ENCODE data around the gene NR1H4.
"Not testable (repeated sequence)": the region's sequence is repeated elsewhere in the genome, so short reads cannot be mapped to it uniquely, and the experiment has no call there.

Gene NR1H4

GRCh38 chr12:100473716-100474150 lies at the start of gene NR1H4:
NR1H4 (plus strand) TSS chr12:100473866; CDS start chr12:100493324, 19,458 bp downstream.
- H3K79me2 ChIP-seq (ENCODE audit: control insufficient read depth, insufficient read depth, low read length, unreplicated experiment) = no peaks in the 10 kb centered on the region
- no peak within 1 kb of the TSS for H3K4me3 ChIP-seq (ENCODE audit: low read depth, low read length)
- no peak within 1 kb of the TSS for H2AFZ ChIP-seq (ENCODE audit: low read length, unreplicated experiment)
- H3K27ac ChIP-seq (ENCODE audit: low read depth, low read length) = no peak within 1 kb of the TSS
- H3K4me1 ChIP-seq (ENCODE audit: control insufficient read depth, insufficient read depth, low read length, unreplicated experiment) = no peaks in the 10 kb centered on the region
- no peaks in the 10 kb centered on the region for H3K36me3 ChIP-seq (ENCODE audit: insufficient read depth, low read length)
- peaks cover 60% of the 10 kb centered on the region for H3K27me3 ChIP-seq (ENCODE audit: insufficient read depth, low read length)

GRCh38 chr12:100426145-100426544 lies 47.5 kb upstream of the NR1H4 start:
- Histone ChIP-seq H3K79me2 (ENCODE audit: control insufficient read depth, insufficient read depth, low read length, unreplicated experiment) (no peaks in the 10 kb centered on the region), H3K27me3 (ENCODE audit: insufficient read depth, low read length) (0 out of 2 replicates have a peak, but pooled peaks cover 15% of the 10 kb centered on the region), H3K36me3 (ENCODE audit: insufficient read depth, low read length) (no peaks in the 10 kb centered on the region), H3K4me3 (ENCODE audit: low read depth, low read length) (no peak overlapping the region), H3K27ac (ENCODE audit: low read depth, low read length) (no peak overlapping the region), H3K4me1 (ENCODE audit: control insufficient read depth, insufficient read depth, low read length, unreplicated experiment) (peaks cover 5% of the 10 kb centered on the region), H2AFZ (ENCODE audit: low read length, unreplicated experiment) (no peak overlapping the region)

GRCh38 chr12:100427078-100427477 lies 46.6 kb upstream of the NR1H4 start:
- Histone ChIP-seq H2AFZ (ENCODE audit: low read length, unreplicated experiment) (no peak overlapping the region), H3K79me2 (ENCODE audit: control insufficient read depth, insufficient read depth, low read length, unreplicated experiment) (no peaks in the 10 kb centered on the region), H3K4me1 (ENCODE audit: control insufficient read depth, insufficient read depth, low read length, unreplicated experiment) (peaks cover 5% of the 10 kb centered on the region), H3K27ac (ENCODE audit: low read depth, low read length) (no peak overlapping the region), H3K36me3 (ENCODE audit: insufficient read depth, low read length) (no peaks in the 10 kb centered on the region), H3K4me3 (ENCODE audit: low read depth, low read length) (no peak overlapping the region), H3K27me3 (ENCODE audit: insufficient read depth, low read length) (0 out of 2 replicates have a peak, but pooled peaks cover 11% of the 10 kb centered on the region)

GRCh38 chr12:100430251-100430650 lies 43.4 kb upstream of the NR1H4 start:
- H3K4me1 ChIP-seq (ENCODE audit: control insufficient read depth, insufficient read depth, low read length, unreplicated experiment); H3K27me3 ChIP-seq (ENCODE audit: insufficient read depth, low read length); H2AFZ ChIP-seq (ENCODE audit: low read length, unreplicated experiment); H3K27ac ChIP-seq (ENCODE audit: low read depth, low read length); H3K4me3 ChIP-seq (ENCODE audit: low read depth, low read length); H3K79me2 ChIP-seq (ENCODE audit: control insufficient read depth, insufficient read depth, low read length, unreplicated experiment); H3K36me3 ChIP-seq (ENCODE audit: insufficient read depth, low read length): not testable (repeated sequence)

- Histone ChIP-seq H3K4me1 (ENCODE audit: control insufficient read depth, insufficient read depth, low read length, unreplicated experiment) (no peaks in the 10 kb centered on the region), H3K27me3 (ENCODE audit: insufficient read depth, low read length) (no peaks in the 10 kb centered on the region), H3K79me2 (ENCODE audit: control insufficient read depth, insufficient read depth, low read length, unreplicated experiment) (no peaks in the 10 kb centered on the region), H3K4me3 (ENCODE audit: low read depth, low read length) (no peak overlapping the region), H2AFZ (ENCODE audit: low read length, unreplicated experiment) (no peak overlapping the region), H3K36me3 (ENCODE audit: insufficient read depth, low read length) (no peaks in the 10 kb centered on the region), H3K27ac (ENCODE audit: low read depth, low read length) (no peak overlapping the region)
These were observed 40.0 kb upstream of the NR1H4 start for GRCh38 chr12:100433701-100434100.

- no peak overlapping the region for H2AFZ ChIP-seq (ENCODE audit: low read length, unreplicated experiment)
- H3K79me2 ChIP-seq (ENCODE audit: control insufficient read depth, insufficient read depth, low read length, unreplicated experiment) = no peaks in the 10 kb centered on the region
- H3K27me3 ChIP-seq (ENCODE audit: insufficient read depth, low read length) = no peaks in the 10 kb centered on the region
- no peaks in the 10 kb centered on the region for H3K4me1 ChIP-seq (ENCODE audit: control insufficient read depth, insufficient read depth, low read length, unreplicated experiment)
- H3K36me3 ChIP-seq (ENCODE audit: insufficient read depth, low read length) = no peaks in the 10 kb centered on the region
- no peak overlapping the region for H3K4me3 ChIP-seq (ENCODE audit: low read depth, low read length)
- no peak overlapping the region for H3K27ac ChIP-seq (ENCODE audit: low read depth, low read length)
These were observed 39.5 kb upstream of the NR1H4 start for GRCh38 chr12:100434177-100434576.

GRCh38 chr12:100435957-100436356 lies 37.7 kb upstream of the NR1H4 start:
- H3K4me1 ChIP-seq (ENCODE audit: control insufficient read depth, insufficient read depth, low read length, unreplicated experiment) = no peaks in the 10 kb centered on the region
- peaks cover 9% of the 10 kb centered on the region for H3K27me3 ChIP-seq (ENCODE audit: insufficient read depth, low read length)
- no peaks in the 10 kb centered on the region for H3K79me2 ChIP-seq (ENCODE audit: control insufficient read depth, insufficient read depth, low read length, unreplicated experiment)
- H3K36me3 ChIP-seq (ENCODE audit: insufficient read depth, low read length) = no peaks in the 10 kb centered on the region
- H3K27ac ChIP-seq (ENCODE audit: low read depth, low read length) = no peak overlapping the region
- H3K4me3 ChIP-seq (ENCODE audit: low read depth, low read length) = no peak overlapping the region
- no peak overlapping the region for H2AFZ ChIP-seq (ENCODE audit: low read length, unreplicated experiment)

GRCh38 chr12:100437038-100437841 lies 36.4 kb upstream of the NR1H4 start:
- Histone ChIP-seq H3K36me3 (ENCODE audit: insufficient read depth, low read length) (no peaks in the 10 kb centered on the region), H3K27me3 (ENCODE audit: insufficient read depth, low read length) (peaks cover 16% of the 10 kb centered on the region), H3K79me2 (ENCODE audit: control insufficient read depth, insufficient read depth, low read length, unreplicated experiment) (no peaks in the 10 kb centered on the region), H3K27ac (ENCODE audit: low read depth, low read length) (no peak overlapping the region), H2AFZ (ENCODE audit: low read length, unreplicated experiment) (no peak overlapping the region), H3K4me1 (ENCODE audit: control insufficient read depth, insufficient read depth, low read length, unreplicated experiment) (no peaks in the 10 kb centered on the region), H3K4me3 (ENCODE audit: low read depth, low read length) (no peak overlapping the region)

- no peak overlapping the region for H3K4me3 ChIP-seq (ENCODE audit: low read depth, low read length)
- H3K79me2 ChIP-seq (ENCODE audit: control insufficient read depth, insufficient read depth, low read length, unreplicated experiment) = no peaks in the 10 kb centered on the region
- H2AFZ ChIP-seq (ENCODE audit: low read length, unreplicated experiment) = no peak overlapping the region
- no peaks in the 10 kb centered on the region for H3K4me1 ChIP-seq (ENCODE audit: control insufficient read depth, insufficient read depth, low read length, unreplicated experiment)
- no peaks in the 10 kb centered on the region for H3K36me3 ChIP-seq (ENCODE audit: insufficient read depth, low read length)
- H3K27me3 ChIP-seq (ENCODE audit: insufficient read depth, low read length) = peaks cover 22% of the 10 kb centered on the region
- H3K27ac ChIP-seq (ENCODE audit: low read depth, low read length) = no peak overlapping the region
These were observed 33.9 kb upstream of the NR1H4 start for GRCh38 chr12:100439797-100440196.

- no peak overlapping the region for H3K4me3 ChIP-seq (ENCODE audit: low read depth, low read length)
- no peaks in the 10 kb centered on the region for H3K36me3 ChIP-seq (ENCODE audit: insufficient read depth, low read length)
- H3K4me1 ChIP-seq (ENCODE audit: control insufficient read depth, insufficient read depth, low read length, unreplicated experiment) = no peaks in the 10 kb centered on the region
- H2AFZ ChIP-seq (ENCODE audit: low read length, unreplicated experiment) = no peak overlapping the region
- no peaks in the 10 kb centered on the region for H3K79me2 ChIP-seq (ENCODE audit: control insufficient read depth, insufficient read depth, low read length, unreplicated experiment)
- peaks cover 33% of the 10 kb centered on the region for H3K27me3 ChIP-seq (ENCODE audit: insufficient read depth, low read length)
- H3K27ac ChIP-seq (ENCODE audit: low read depth, low read length) = no peak overlapping the region
These were observed 31.3 kb upstream of the NR1H4 start for GRCh38 chr12:100442403-100442802.

GRCh38 chr12:100443434-100443833 lies 30.2 kb upstream of the NR1H4 start:
- H3K4me3 ChIP-seq (ENCODE audit: low read depth, low read length) = no peak overlapping the region
- H3K27ac ChIP-seq (ENCODE audit: low read depth, low read length) = no peak overlapping the region
- no peak overlapping the region for H2AFZ ChIP-seq (ENCODE audit: low read length, unreplicated experiment)
- no peaks in the 10 kb centered on the region for H3K4me1 ChIP-seq (ENCODE audit: control insufficient read depth, insufficient read depth, low read length, unreplicated experiment)
- H3K36me3 ChIP-seq (ENCODE audit: insufficient read depth, low read length) = no peaks in the 10 kb centered on the region
- H3K27me3 ChIP-seq (ENCODE audit: insufficient read depth, low read length) = peaks cover 43% of the 10 kb centered on the region
- no peaks in the 10 kb centered on the region for H3K79me2 ChIP-seq (ENCODE audit: control insufficient read depth, insufficient read depth, low read length, unreplicated experiment)

Measured in ACC112 (cell line).